HG03442 (cell line): ENCODE results near the gene RAB33B.
"Not testable (repeated sequence)": the region's sequence is repeated elsewhere in the genome, so short reads cannot be mapped to it uniquely, and the experiment has no call there.

Experiments used
- ATAC-seq: cut with Tn5 transposase; IDR thresholded peaks from one replicate; pipeline ENCODE4 v1.9.1; 2021; ENCODE audit warnings: mild to moderate bottlenecking, moderate library complexity; ENCODE audit not compliant: unreplicated experiment

RAB33B gene

DNA sequence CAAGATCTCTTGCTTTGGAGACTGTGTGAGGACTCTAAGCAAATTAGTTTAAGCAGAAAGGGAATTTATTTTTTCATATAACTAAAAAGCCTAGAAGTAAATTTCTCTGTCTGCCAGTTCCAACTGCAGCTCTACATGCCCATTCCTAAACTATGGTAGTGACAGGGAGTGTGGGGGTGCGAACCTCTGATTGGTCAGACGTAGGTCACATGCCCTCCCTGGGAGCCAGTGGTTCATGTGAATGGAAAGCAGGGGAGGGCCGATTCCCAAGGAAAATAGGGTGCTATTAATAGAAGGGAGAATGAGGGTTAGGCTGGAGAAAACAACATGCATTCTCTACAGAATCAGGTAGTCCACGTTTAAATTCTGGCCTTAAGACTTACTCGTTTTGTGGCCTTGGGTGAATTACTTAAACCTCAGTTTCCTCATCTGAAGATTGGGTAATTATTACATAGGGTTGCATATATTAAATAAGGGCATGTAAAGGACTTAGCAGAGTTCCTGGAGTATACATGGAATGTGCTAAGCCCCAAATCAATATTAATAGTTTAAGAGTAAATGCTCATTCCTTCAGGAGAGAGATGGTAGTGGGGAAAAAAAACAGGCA lies 7.2 kb downstream of the RAB33B start:
- ATAC-seq, result no peak

DNA sequence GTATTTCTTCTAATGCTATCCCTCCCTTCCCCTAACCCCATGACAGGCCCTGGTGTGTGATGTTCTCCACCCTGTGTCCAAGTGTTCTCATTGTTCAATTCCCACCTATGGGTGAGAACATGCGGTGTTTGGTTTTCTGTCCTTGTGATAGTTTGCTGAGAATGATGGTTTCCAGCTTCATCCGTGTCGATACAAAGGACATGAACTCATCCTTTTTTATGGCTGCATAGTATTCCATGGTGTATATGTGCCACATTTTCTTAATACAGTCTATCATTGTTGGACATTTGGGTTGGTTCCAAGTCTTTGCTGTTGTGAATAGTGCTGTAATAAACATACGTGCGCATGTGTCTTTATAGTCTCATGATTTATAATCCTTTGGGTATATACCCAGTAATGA lies 10.6 kb downstream of the RAB33B start:
- not testable (repeated sequence) for ATAC-seq

DNA sequence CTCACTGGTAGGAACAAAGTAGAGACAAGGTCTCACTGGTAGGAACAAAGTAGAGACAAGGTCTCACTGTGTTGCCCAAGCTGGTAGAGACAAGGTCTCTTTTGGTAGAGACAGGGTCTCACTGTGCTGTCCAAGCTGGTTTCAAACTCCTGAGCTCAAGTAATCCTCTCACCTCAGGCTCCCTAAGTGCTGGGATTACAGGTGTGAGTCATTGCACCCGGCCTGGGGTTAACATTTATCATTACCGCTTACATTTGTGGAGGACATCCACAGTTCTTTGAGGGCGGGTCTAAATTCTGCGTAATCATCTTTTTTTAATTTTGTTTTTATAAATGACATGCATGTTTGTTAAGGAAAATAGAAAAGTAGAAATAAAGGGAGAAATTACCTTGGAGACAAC lies 12.0 kb downstream of the RAB33B start:
- ATAC-seq, result no peak

DNA sequence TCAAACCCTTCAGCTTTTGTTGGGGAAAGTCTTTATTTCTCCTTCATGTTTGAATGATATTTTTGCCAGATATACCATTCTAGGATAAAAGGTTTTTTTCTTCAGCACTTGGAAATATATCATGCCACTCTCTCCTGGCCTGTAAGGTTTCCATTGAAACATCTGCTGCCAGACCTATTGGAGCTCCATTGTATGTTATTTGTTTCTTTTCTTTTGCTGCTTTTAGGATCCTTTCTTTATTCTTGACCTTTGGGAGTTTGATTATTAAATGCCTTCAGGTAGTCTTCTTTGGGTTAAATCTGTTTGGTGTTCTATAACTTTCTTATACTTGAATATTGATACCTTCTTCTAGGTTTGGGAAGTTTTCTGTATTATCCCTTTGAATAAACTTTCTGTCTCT lies 14.8 kb downstream of the RAB33B start:
- not testable (repeated sequence) for ATAC-seq

DNA sequence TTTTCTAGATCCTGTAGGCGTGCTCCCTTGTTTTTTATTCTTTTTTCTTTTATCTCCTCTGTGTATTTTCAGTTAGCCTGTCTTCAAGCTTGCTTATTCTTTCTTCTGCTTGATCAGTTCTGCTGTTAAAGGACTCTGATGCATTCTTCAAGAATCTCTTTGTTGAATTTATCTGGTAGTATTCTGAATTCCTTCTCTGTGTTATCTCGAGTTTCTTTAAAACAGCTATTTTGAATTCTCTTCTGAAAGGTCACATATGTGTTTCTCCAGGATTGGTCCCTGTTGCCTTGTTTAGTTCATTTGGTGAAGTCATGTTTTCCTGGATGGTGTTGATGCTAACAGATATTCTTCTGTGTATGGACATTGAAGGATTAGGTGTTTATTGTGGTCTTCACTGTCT lies 15.3 kb downstream of the RAB33B start:
- ATAC-seq, result no peak

DNA sequence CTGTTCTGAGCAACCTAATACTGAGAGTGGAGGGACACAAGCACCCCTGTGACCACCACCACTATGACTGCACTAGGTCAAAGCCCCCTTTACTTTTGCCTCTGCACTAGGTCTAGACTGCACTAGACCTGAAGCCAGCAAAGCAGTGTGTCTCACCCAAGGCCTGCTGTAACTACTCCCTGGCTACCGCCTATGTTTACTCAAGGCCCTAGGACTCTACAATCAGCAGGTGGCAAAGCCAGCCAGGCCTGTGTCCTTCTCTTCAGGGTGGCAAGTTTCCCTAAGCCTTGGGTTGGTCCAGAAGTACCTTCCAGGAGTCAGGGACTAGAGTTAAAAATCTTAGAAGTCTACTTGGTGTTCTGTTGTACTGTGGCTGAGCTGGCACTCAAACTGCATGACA lies 15.9 kb downstream of the RAB33B start:
- no peak for ATAC-seq

DNA sequence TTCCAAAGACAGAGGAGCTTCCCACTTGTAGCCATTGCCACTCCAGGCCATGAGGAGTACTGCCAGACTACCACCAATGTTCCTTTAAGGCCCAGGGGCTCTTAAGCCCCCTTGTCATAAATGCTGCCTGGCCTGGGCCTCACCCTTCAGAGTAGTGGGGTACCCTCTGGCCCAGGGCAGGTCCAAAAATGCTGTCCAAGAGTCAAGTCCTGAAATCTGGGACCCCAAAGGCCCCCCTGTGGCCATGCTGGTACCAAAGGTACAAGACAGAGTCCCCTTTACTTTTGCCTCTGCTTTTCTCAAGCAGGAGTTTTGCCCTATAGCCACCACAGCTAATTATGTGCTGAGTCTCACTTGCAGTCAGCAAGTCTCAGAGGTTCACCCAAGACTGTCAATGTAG lies 16.4 kb downstream of the RAB33B start:
- ATAC-seq, result no peak

DNA sequence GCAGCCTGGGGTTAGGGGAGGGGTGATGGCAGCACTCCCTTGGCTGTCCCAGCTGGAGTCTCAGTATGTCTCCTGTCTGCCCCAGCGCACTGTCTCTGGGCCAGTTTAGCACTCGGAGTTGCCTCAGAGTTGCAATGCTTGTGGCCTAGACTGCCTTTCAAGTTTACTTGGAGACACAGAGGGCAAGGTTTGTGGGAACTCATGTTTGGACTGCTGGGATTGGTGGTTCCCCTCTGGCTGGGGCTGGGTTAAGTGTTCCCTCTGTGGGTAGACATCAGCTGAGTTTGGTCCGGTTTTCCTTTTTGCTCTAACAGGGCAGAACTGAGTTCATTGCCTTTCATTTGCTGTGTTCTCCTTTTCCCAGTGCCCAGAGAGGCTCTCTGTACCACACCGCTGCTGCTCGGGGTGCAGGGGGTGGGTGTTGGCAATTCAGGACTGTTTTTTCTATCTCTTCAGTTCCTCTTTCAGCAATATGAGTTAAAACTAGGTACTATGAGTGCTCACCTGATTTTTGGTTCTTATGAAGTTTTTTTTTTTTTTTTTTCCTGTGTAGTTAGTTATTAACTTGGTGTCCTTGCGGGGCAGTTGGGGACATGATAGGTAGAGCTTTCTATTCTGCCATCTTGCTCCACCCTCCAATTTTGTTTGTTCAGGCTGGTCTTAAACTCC lies 17.2 kb downstream of the RAB33B start:
- no peak for ATAC-seq

DNA sequence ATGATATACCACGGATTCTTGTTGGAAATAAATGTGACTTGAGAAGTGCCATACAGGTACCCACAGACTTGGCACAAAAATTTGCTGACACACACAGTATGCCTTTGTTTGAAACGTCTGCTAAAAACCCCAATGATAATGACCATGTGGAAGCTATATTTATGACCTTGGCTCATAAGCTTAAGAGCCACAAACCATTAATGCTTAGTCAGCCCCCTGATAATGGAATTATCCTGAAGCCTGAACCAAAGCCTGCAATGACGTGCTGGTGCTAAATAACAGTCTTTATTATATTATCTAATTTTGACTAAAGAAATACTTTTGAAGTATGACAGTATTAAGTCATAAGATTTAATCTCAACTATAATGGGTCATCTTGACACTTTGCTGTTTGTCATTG lies 18.9 kb downstream of the RAB33B start:
- ATAC-seq, result no peak

DNA sequence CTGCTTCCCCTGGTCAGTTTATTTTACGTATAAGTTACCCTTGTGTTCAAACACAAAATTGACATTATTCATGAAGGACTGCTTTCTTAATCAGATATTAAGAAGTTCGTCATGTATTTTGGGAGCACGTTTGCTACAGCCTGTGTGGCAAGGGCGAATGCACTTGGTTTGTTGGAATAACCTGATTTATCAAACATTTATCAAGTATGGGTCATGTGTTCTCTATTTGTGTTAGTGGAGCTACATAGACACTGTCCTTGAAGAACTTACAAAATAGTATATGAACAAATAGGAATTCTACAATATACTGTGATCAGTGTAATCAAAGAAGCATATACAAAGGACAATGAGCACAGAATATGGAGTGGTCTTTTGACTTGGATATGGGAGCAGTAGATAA lies 22.4 kb downstream of the RAB33B start:
- ATAC-seq, result no peak

DNA sequence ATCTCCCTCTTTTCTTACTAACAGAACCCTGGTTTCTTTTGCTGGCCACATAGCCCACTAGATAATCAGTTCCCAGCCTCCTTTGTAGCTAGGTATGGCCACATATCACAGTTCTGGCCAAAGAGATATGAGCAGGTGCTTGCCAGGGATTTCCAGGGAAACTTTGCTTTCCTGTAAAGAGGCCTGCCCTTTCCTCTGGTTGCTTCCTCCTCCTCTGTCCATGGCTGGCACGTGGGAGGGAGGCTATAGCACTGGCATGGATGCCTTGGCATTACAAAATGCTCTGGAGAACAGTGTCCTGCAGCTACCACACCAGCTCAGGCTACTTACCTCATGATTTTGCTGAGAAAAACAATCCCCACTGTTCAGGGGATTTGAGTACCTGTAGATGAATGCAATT lies 27.5 kb downstream of the RAB33B start:
- no peak for ATAC-seq

DNA sequence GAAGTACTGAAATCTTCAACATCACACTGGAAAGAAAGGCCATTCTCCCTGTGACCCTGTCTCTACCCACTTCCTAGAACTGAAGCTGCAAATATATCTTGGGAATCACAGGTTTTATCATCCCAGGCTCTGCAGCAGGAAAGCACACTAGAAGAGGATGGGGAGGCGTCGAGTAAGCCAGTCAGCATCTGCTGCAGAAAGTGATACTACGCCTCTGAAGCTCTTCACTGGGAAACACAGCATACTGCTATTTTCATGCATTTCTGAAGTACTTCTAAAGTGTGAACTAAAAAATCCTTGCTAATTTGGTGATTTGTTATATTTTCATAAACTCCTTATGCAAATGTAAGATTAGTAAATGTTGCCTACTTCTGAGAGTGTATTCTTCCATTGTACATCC lies 29.1 kb downstream of the RAB33B start:
- ATAC-seq, result no peak

DNA sequence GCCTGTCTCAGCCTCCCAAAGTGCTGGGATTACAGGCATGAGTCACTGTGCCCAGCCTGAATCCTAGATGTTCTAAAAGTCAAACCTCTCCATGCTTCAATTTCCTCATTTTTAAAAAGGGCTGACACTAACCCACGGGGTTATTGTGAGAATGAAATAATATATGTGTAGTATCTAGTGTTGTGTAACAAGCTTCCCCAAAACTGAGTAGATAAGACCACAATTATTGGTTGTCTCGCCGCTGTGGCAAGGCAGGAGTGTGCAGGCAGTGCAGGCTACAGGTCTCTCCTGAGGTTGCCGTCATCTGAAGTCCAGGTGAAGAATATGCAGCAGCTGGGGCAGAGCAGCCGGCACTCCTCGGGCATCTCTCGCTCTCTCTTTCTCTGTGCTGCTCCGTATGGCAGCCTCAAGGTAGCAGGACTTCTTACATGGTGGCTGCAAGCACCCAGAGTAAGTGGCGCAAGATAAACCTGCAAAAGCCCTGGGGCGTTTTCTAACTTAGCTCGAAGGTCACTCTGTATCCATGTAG lies 30.9 kb downstream of the RAB33B start:
- no peak for ATAC-seq

DNA sequence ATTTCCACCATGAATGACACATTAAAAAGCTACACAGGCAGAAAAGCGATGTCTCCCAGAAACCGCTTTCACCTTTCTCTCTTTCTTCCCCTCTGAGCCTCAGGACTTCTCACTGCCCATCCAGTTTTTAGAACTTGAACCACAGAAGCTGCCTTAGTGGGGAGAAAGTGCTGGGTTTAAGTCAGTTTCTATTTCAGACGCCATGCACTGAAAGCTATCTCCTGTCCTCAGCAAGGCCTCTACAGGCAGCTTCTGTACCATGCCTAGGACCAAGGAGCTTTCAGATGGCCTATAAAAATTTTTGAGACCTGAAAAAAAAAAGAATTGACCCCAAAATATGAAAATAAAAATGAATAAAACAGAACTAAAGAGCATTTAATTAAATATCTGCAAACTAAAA lies 34.5 kb downstream of the RAB33B start:
- no peak for ATAC-seq

DNA sequence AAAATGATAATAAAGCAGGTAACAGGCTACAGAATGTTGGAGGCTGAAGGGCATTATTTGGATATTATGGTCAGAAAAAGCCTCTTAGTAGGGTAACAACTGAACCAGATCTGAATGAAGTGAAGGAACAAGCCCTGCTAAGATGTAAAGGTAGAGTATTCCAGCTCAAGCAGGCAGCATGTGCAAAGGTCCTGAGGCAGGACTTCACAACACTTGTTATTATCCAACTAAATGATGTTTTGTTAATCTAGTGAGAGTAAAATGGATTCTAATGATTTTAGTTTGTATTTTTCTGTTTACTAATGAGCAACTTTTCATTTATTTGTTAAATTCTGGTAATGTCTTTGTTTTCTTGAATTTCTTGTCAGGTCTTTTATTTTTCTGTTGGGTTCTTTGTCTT lies 35.7 kb downstream of the RAB33B start:
- no peak for ATAC-seq

DNA sequence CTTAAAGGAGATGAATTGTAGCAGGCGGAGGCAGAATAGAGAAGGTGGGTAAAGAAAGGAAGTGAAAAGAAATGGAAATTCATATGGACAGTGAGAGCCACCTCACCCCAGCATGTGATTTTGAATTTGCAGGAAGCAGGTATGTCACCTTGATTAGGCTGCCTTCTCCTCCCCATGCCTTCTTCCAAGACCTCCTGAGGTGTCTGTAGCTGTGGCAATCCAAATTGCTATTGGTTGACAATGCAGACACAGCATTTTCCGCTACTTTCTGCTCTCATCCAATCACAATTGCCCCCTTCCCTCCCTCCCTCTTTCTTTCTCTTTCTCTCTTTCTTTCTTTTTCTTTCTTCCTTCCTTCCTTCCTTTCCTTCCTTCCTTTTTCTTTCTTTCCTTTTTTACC lies 38.5 kb downstream of the RAB33B start:
- no peak for ATAC-seq

DNA sequence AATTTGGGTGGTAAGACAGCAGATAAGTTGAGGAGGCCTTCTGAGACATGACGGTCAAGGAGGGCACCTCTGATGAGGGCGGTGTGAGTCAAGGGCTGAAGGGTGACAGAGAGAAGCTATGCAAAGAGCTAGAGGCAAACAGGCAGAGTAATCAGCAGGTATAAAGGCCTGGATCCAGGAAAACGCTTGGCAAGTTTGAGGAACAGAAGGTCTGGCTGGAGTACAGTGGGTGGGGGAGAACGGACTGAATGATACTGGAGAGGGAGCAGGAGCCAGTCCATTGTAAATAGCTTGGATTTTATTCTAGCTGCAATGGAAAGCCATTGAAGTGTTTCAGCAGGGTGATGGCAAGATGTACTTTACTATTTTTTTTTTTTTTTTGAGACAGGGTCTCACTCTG lies 39.3 kb downstream of the RAB33B start:
- no peak for ATAC-seq

DNA sequence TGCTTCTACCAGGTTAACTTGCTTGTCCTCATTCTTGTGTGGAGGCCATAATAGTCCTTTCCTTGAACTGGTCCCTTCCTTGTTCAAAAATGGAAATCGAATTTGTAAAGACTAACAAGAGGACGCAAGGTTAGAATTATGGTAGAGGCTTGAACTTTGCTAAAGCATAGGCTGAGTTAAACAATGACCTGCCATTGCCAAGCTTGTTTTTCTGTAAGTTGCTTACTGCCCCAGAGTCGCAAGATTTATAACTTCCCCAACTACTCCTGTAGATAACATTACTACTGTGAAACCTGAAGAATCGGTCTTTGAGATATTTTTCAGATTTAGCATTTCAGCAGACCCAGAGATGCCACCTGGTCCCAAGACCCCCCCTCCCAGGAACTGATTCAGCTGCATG lies 45.3 kb downstream of the RAB33B start:
- no peak for ATAC-seq

DNA sequence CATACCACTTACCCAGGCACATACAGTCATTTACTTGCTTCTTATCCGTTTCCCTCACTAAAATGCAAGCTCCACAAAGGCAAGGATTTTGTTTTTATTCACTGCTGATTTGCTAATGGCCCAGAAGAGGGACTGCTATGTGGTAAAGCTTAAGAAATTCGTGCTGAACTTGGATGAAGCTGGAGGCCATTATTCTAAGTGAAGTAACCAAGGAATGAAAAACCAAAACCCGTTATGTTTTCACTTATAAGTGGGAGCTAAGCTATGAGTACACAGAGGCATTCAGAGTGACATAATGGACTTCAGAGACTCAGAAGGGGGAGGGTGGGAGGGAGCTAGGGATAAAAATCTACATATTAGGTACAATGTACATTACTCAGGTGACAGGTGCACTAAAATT lies 47.2 kb downstream of the RAB33B start:
- no peak for ATAC-seq

DNA sequence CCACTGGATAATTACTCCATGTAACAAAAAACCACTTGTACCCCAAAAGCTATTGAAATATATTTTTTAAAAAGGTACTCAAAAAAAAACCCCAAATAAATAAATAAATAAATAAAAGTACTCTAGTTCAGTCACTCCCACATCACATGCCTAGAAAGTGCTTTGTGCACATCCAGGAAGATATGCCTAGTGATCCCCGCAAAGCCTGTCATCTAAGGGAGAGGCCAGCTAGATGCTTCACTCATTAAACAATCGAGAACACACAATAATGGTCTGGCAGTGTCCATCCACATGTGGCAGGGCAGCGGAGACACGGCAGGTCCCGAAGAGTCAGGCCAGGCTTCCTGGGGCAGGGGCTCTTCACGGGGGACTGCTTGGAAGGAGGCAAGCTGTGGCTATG lies 47.6 kb downstream of the RAB33B start:
- ATAC-seq, result no peak

DNA sequence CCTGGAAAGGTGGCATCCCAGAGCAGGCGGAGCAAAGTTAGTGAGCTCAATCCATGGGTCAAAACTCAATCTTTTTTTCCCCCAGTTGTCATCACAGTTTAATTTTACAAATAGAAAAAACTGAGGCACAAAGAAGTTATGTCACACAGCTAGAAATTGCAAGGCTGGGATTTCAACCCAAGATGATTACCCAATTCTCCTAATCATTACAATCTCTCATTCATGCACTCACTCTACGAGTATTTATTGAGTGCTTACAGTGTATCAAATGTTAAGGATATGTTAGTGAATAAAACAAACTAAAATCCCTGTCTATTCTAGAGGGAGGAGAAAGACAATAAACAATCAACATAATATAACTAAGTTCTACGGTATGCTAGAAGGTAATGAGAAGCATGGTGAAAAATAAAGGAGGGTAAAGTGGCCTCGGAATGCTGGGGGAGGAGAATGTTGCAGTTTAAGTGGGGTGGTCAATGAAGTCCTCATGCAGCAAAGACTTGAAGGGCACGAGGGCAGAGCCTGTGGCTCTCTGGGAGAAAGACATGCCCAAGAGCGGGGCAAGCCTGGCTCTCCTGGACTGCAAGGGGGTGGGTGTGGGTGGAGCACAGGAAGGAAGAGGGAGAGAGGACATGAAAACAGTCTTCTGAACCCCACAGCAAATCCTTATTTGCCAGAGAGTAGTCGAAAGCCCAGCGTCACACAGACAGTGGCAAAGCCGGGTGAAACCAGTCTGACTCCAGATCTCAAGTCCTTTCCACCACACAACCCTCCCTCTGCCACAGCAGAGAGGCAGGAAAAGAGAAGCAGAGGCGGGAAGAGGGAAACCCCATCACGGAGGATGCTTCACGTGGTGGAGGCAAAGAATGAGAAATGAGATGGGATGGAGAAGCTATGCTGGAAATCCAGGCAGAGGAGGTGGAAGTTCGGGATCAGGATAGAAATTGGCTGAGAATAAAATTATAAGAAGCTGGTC lies 48.3 kb downstream of the RAB33B start:
- no peak for ATAC-seq
